GM18526 (cell line): ENCODE results near the gene NAA80.
A peak's percentile ranks its signal among the peaks of the same experiment; 100 is the strongest.

Experiments
- POLR2A ChIP-seq: IDR thresholded peaks from 3 replicates; pipeline ENCODE4 v1.6.1; 2011; ENCODE audit not compliant: insufficient read length; ENCODE audit errors: extremely low read depth

NAA80 gene

GRCh38 chr3:50336452-50337174, 37.4 kb upstream of the NAA80 start:
- TF ChIP-seq POLR2A = no peak

- no peak for TF ChIP-seq POLR2A
Observed at GRCh38 chr3:50334339-50335075, 35.3 kb upstream of the NAA80 start.

GRCh38 chr3:50333744-50334328, 34.6 kb upstream of the NAA80 start:
- no peak for TF ChIP-seq POLR2A

GRCh38 chr3:50331364-50331907, 32.2 kb upstream of the NAA80 start:
- no peak for TF ChIP-seq POLR2A

- TF ChIP-seq POLR2A = no peak
Observed at GRCh38 chr3:50330330-50330729, 31.1 kb upstream of the NAA80 start.

GRCh38 chr3:50327943-50328691, 28.9 kb upstream of the NAA80 start, which contains the start of gene TUSC2:
Gene TUSC2, minus strand, starts transcription at chr3:50328223. Its CDS starts 124 bp downstream, at chr3:50328099.
- peak; percentile 81 for TF ChIP-seq POLR2A

GRCh38 chr3:50327129-50327528, 27.9 kb upstream of the NAA80 start:
- TF ChIP-seq POLR2A = no peak

GRCh38 chr3:50326182-50326541, 27.0 kb upstream of the NAA80 start:
- no peak for TF ChIP-seq POLR2A

GRCh38 chr3:50325497-50326181, 26.4 kb upstream of the NAA80 start:
- no peak for TF ChIP-seq POLR2A

GRCh38 chr3:50325113-50325480, 25.9 kb upstream of the NAA80 start:
- no peak for TF ChIP-seq POLR2A

GRCh38 chr3:50324351-50325112, 25.3 kb upstream of the NAA80 start:
- TF ChIP-seq POLR2A = no peak

GRCh38 chr3:50323614-50324199, 24.5 kb upstream of the NAA80 start:
- TF ChIP-seq POLR2A = no peak

- no peak for TF ChIP-seq POLR2A
Observed at GRCh38 chr3:50323092-50323600, 23.9 kb upstream of the NAA80 start.

GRCh38 chr3:50322386-50323091, 23.3 kb upstream of the NAA80 start, which contains the start of gene HYAL2:
Gene HYAL2, minus strand, starts transcription at chr3:50322745. Its CDS starts 2,256 bp downstream, at chr3:50320489.
- no peak for TF ChIP-seq POLR2A
